ENCODE results near the gene EMILIN3. TPM values are rescaled to one million over a fixed set of nuclear protein-coding genes. Genes with fewer than 3 reads are reported as not detected.

EMILIN3 gene
- total RNA-seq, 1 experiment from 2014 or later: 1.7 TPM

GRCh38 chr20:41327178-41327577 lies 39.4 kb downstream of the EMILIN3 start:
- no peaks in the 10 kb centered on the region for H3K27me3 ChIP-seq (replicated peaks; ENCODE audit: insufficient read depth, low read depth, low read length, poor library complexity)
- ChIA-PET CTCF (no interaction called here), POLR2A (ENCODE audit: low non-redundant PET) (no interaction called here)
- H3K9me3 ChIP-seq (ENCODE audit: low read depth, low read length, poor library complexity, severe bottlenecking): no peaks in the 10 kb centered on the region
- no TSS peak for BruUV-seq (replicated peaks)
- no peaks in the 10 kb centered on the region for H3K36me3 ChIP-seq (ENCODE audit: insufficient read depth, low read length, poor library complexity, severe bottlenecking)
- TF ChIP-seq EZH2 (IDR thresholded peaks at IDR 0.05; ENCODE audit: borderline replicate concordance, low read depth, low read length, poor library complexity, severe bottlenecking) (no peak), CTCF (conservative IDR thresholded peaks at IDR 0.05; ENCODE audit: low read depth, low read length) (no peak)
- no peak overlapping the region for H3K4me3 ChIP-seq (ENCODE audit: low read depth, low read length, poor library complexity, severe bottlenecking)
- intact Hi-C loops (cut with micrococcal nuclease; ENCODE audit: unreplicated experiment): no loop called here
- no peak for DNase-seq (ENCODE audit: low spot score)
- H3K27ac ChIP-seq (ENCODE audit: low read depth, low read length, poor library complexity, severe bottlenecking): no peak overlapping the region
- peaks cover 11% of the 10 kb centered on the region for H3K4me1 ChIP-seq (ENCODE audit: insufficient read depth, low read length, poor library complexity, severe bottlenecking)

DNA sequence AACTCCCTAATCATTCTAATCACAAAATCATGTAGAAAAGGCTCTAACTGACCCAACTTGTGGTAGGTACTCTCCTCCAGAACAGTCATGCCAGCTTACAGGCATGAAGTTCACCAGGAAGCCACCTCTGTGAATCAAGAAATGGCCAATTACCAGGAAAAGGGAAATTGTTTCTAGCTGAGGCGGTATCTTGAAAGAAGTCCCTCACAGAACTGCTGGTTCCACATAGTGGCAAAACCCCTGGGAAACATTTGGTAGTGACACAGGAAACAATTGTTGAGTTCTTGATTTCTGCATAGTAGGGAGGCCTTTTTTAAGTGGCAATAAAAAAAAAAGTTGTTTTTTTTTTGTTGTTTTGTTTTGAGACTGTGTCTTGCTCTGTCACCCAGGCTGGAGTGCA lies 45.6 kb downstream of the EMILIN3 start:
- no peak for DNase-seq (ENCODE audit: low spot score)
- Histone ChIP-seq H3K36me3 (ENCODE audit: insufficient read depth, low read length, poor library complexity, severe bottlenecking) (no peaks in the 10 kb centered on the region), H3K27me3 (replicated peaks; ENCODE audit: insufficient read depth, low read depth, low read length, poor library complexity) (no peaks in the 10 kb centered on the region), H3K9me3 (ENCODE audit: low read depth, low read length, poor library complexity, severe bottlenecking) (no peaks in the 10 kb centered on the region), H3K27ac (ENCODE audit: low read depth, low read length, poor library complexity, severe bottlenecking) (no peak overlapping the region), H3K4me1 (ENCODE audit: insufficient read depth, low read length, poor library complexity, severe bottlenecking) (peaks cover 9% of the 10 kb centered on the region), H3K4me3 (ENCODE audit: low read depth, low read length, poor library complexity, severe bottlenecking) (no peak overlapping the region)
- no peak for TF ChIP-seq EZH2 (IDR thresholded peaks at IDR 0.05; ENCODE audit: borderline replicate concordance, low read depth, low read length, poor library complexity, severe bottlenecking)
- TF ChIP-seq CTCF (conservative IDR thresholded peaks at IDR 0.05; ENCODE audit: low read depth, low read length): no peak
- intact Hi-C loops (cut with micrococcal nuclease; ENCODE audit: unreplicated experiment): no loop called here
- POLR2A ChIA-PET (ENCODE audit: low non-redundant PET): no interaction called here
- CTCF ChIA-PET: no interaction called here
- no TSS peak for BruUV-seq (replicated peaks)

GRCh38 chr20:41320441-41320840 lies 46.2 kb downstream of the EMILIN3 start:
- TF ChIP-seq EZH2 (IDR thresholded peaks at IDR 0.05; ENCODE audit: borderline replicate concordance, low read depth, low read length, poor library complexity, severe bottlenecking): no peak
- TF ChIP-seq CTCF (conservative IDR thresholded peaks at IDR 0.05; ENCODE audit: low read depth, low read length): no peak
- Histone ChIP-seq H3K27ac (ENCODE audit: low read depth, low read length, poor library complexity, severe bottlenecking) (no peak overlapping the region), H3K27me3 (replicated peaks; ENCODE audit: insufficient read depth, low read depth, low read length, poor library complexity) (no peaks in the 10 kb centered on the region), H3K36me3 (ENCODE audit: insufficient read depth, low read length, poor library complexity, severe bottlenecking) (no peaks in the 10 kb centered on the region), H3K4me3 (ENCODE audit: low read depth, low read length, poor library complexity, severe bottlenecking) (no peak overlapping the region), H3K4me1 (ENCODE audit: insufficient read depth, low read length, poor library complexity, severe bottlenecking) (peaks cover 10% of the 10 kb centered on the region), H3K9me3 (ENCODE audit: low read depth, low read length, poor library complexity, severe bottlenecking) (no peaks in the 10 kb centered on the region)
- BruUV-seq (replicated peaks): no TSS peak
- no peak for DNase-seq (ENCODE audit: low spot score)
- ChIA-PET CTCF (no interaction called here), POLR2A (ENCODE audit: low non-redundant PET) (no interaction called here)
- intact Hi-C loops (cut with micrococcal nuclease; ENCODE audit: unreplicated experiment): no loop called here
